SK-N-SH (cell line): ENCODE results near the gene ASTN2. TPM values are rescaled to one million over a fixed set of nuclear protein-coding genes. Genes with fewer than 3 reads are reported as not detected.

Experiments
- CTCF ChIA-PET: fragments of 300-600, 350-600 bp; formaldehyde crosslinking; extraction: SDS; loops from one replicate; lab custom pipeline; 2021; lab: Yijun Ruan, JAX
- POLR2A ChIA-PET: fragments of 350-600 bp; sonication (Branson Sonifier 250); formaldehyde crosslinking; extraction: SDS; loops from one replicate; lab custom pipeline; 2020; ENCODE audit warnings: antibody characterized with exemption, inconsistent platforms; lab: Yijun Ruan, JAX
- DNase-seq: peaks from one replicate; pipeline ENCODE4 v3.0.0; 2012
- H2AFZ ChIP-seq: fragments of 200-600 bp; sonication (generic); 2 replicates; pipeline ENCODE4 v1.8.1; 2016; ENCODE audit warnings: antibody characterized with exemption, mild to moderate bottlenecking, low read depth
- H3F3A ChIP-seq: fragments of 200-600 bp; sonication (generic); replicated peaks from 2 replicates; pipeline ENCODE3; 2016; ENCODE audit warnings: antibody characterized with exemption, mild to moderate bottlenecking; ENCODE audit not compliant: insufficient read depth
- H3K27ac ChIP-seq, 2 experiments: fragments of 200-500 bp in 1 of 2; fragments of 200-600 bp in 1 of 2; sonication (Bioruptor generic) in 1 of 2; sonication (generic), shearing (Covaris generic) in 1 of 2; 2 replicates each; pipeline versions ENCODE4 v1.5.1 to v1.6.1; 2014 to 2016; ENCODE audit warnings: low read depth in 2 of 2, inconsistent platforms in 1 of 2, low read length in 1 of 2, mild to moderate bottlenecking in 1 of 2, mixed read lengths in 1 of 2
- H3K27me3 ChIP-seq: fragments of 200-600 bp; sonication (generic), shearing (Covaris generic); 2 replicates; pipeline ENCODE4 v1.6.1; 2016; ENCODE audit warnings: mixed run types; ENCODE audit not compliant: insufficient read depth
- H3K36me3 ChIP-seq, 2 experiments: fragments of 200-500 bp in 1 of 2; fragments of 200-600 bp in 1 of 2; sonication (Bioruptor generic) in 1 of 2; sonication (generic) in 1 of 2; replicated peaks in 1 of 2; 2 replicates each; pipeline versions ENCODE3 to v1.5.1; 2014 to 2016; ENCODE audit warnings: low read length in 1 of 2, mild to moderate bottlenecking in 1 of 2; ENCODE audit not compliant: insufficient read depth in 2 of 2, control insufficient read depth in 1 of 2
- H3K4me1 ChIP-seq, 2 experiments: fragments of 200-500 bp in 1 of 2; fragments of 200-600 bp in 1 of 2; sonication (Bioruptor generic) in 1 of 2; sonication (generic), shearing (Covaris generic) in 1 of 2; 2 replicates each; pipeline versions ENCODE4 v1.5.1 to v1.6.1; 2014 to 2016; ENCODE audit warnings: low read depth in 1 of 2, low read length in 1 of 2, mixed run types in 1 of 2; ENCODE audit not compliant: insufficient read depth in 2 of 2, control insufficient read depth in 1 of 2
- H3K4me2 ChIP-seq: fragments of 200-600 bp; sonication (generic), shearing (Covaris generic); 2 replicates; pipeline ENCODE4 v1.6.1; 2017; ENCODE audit warnings: mixed run types
- H3K4me3 ChIP-seq, 2 experiments: fragments of 200-500 bp in 1 of 2; fragments of 200-600 bp in 1 of 2; sonication (Bioruptor generic) in 1 of 2; sonication (generic), shearing (Covaris generic) in 1 of 2; 2 replicates each; pipeline versions ENCODE4 v1.5.1 to v1.8.1; 2014 to 2016; ENCODE audit warnings: low read depth in 2 of 2, inconsistent platforms in 1 of 2, low read length in 1 of 2, mild to moderate bottlenecking in 1 of 2, mixed read lengths in 1 of 2, moderate library complexity in 1 of 2
- H3K79me2 ChIP-seq: fragments of 200-600 bp; sonication (generic); 2 replicates; pipeline ENCODE4 v1.8.1; 2017; ENCODE audit warnings: mild to moderate bottlenecking; ENCODE audit not compliant: insufficient read depth
- H3K9ac ChIP-seq: fragments of 200-600 bp; sonication (generic); 2 replicates; pipeline ENCODE4 v1.6.1; 2017; ENCODE audit warnings: mixed run types
- H3K9me2 ChIP-seq: fragments of 200-600 bp; sonication (generic); 2 replicates; pipeline ENCODE4 v1.6.1; 2017; ENCODE audit warnings: mixed run types
- H3K9me3 ChIP-seq: fragments of 200-600 bp; sonication (generic); 2 replicates; pipeline ENCODE4 v1.6.1; 2017; ENCODE audit warnings: mixed run types, mild to moderate bottlenecking, moderate library complexity
- H4K20me1 ChIP-seq: fragments of 200-600 bp; sonication (generic); 2 replicates; pipeline ENCODE4 v1.6.1; 2017; ENCODE audit warnings: mild to moderate bottlenecking, mixed run types; ENCODE audit not compliant: insufficient read depth
- GABPA ChIP-seq: IDR thresholded peaks from 2 replicates; pipeline ENCODE4 v1.4.0; 2012; ENCODE audit warnings: low read depth, mild to moderate bottlenecking
- JUND ChIP-seq: IDR thresholded peaks from 2 replicates; pipeline ENCODE4 v1.4.0; 2012
- MAX ChIP-seq: IDR thresholded peaks from 2 replicates; pipeline ENCODE4 v1.4.0; 2012; ENCODE audit warnings: low read depth
- NFIC ChIP-seq: IDR thresholded peaks from 2 replicates; pipeline ENCODE4 v1.4.0; 2012; ENCODE audit warnings: borderline replicate concordance
- NRF1 ChIP-seq: IDR thresholded peaks from 2 replicates; pipeline ENCODE4 v1.6.1; 2012; ENCODE audit warnings: low read depth, mild to moderate bottlenecking, low read length
- PBX3 ChIP-seq: IDR thresholded peaks from 2 replicates; pipeline ENCODE4; 2012
- POLR2AphosphoS5 ChIP-seq: IDR thresholded peaks from 2 replicates; pipeline ENCODE4 v1.6.1; 2012; ENCODE audit warnings: low read depth, low read length
- REST ChIP-seq: IDR thresholded peaks from 2 replicates; pipeline ENCODE4 v1.6.1; 2012; ENCODE audit warnings: mild to moderate bottlenecking, low read depth, low read length, moderate library complexity
- RFX5 ChIP-seq: IDR thresholded peaks from 2 replicates; pipeline ENCODE4 v1.6.1; 2012; ENCODE audit warnings: mild to moderate bottlenecking, improper control_type of control experiment, low read length
- TAF1 ChIP-seq: IDR thresholded peaks from 2 replicates; pipeline ENCODE4 v1.6.1; 2012; ENCODE audit warnings: low read depth, mild to moderate bottlenecking, low read length, moderate library complexity, borderline replicate concordance
- TCF12 ChIP-seq: IDR thresholded peaks from 2 replicates; pipeline ENCODE4 v1.4.0; 2012
- USF1 ChIP-seq: IDR thresholded peaks from 2 replicates; pipeline ENCODE4 v1.4.0; 2012; ENCODE audit warnings: low read depth, borderline replicate concordance
- USF2 ChIP-seq: fragments of 150-350 bp; IDR thresholded peaks from 2 replicates; pipeline ENCODE4 v1.6.1; 2017; ENCODE audit warnings: antibody characterized with exemption, low read length, low read depth, borderline replicate concordance
- YY1 ChIP-seq: IDR thresholded peaks from 2 replicates; pipeline ENCODE4 v1.4.0; 2012; ENCODE audit warnings: low read depth, mild to moderate bottlenecking
- WGBS: methylation state at CpG from one replicate; pipeline ENCODE4 v1.1.6; 2017; ENCODE audit warnings: low lambda C conversion rate; 5-methylcytosine and 5-hydroxymethylcytosine counted together
- polyA plus RNA-seq, 3 experiments: library from polyadenylated mRNA; depleted of rRNA; stranded (reverse); fragments of >200 nt; gene quantifications; 2 replicates each; pipeline ENCODE4 v1.2.3, GENCODE V29; 2012

ASTN2 gene
- polyA plus RNA-seq, 1 of the 3 experiments (the other 2 are of a cell fraction), result 6.6 TPM

GRCh38 chr9:116409638-116410037 lies 1005.2 kb downstream of the ASTN2 start:
- POLR2A ChIA-PET, result no interaction called here
- H3K9ac ChIP-seq, result no peak overlapping the region
- no peaks in the 10 kb centered on the region for H3K9me3 ChIP-seq
- H3K9me2 ChIP-seq, result no peaks in the 10 kb centered on the region
- CTCF ChIA-PET, result interaction anchor here (1.0 kb wide), 1 partner anchor 35 kb away, joined by 3 read pairs; no protein-coding TSS in a partner anchor
- no peak for DNase-seq
- H2AFZ ChIP-seq, result no peak overlapping the region
- no peak overlapping the region for H3K4me3 ChIP-seq
- H3F3A ChIP-seq, result peaks cover 7% of the 10 kb centered on the region
- no peak overlapping the region for H3K27ac ChIP-seq
- TF ChIP-seq PBX3 (no peak), NFIC (no peak), POLR2AphosphoS5 (no peak), MAX (no peak), GABPA (no peak), NRF1 (no peak), USF1 (no peak), TAF1 (no peak), JUND (no peak), RFX5 (no peak), USF2 (no peak), REST (no peak), YY1 (no peak), TCF12 (no peak)
- H3K36me3 ChIP-seq, result peaks cover 0 to 6% of the 10 kb centered on the region in 2 experiments
- H3K27me3 ChIP-seq, result no peaks in the 10 kb centered on the region
- H3K4me2 ChIP-seq, result no peak overlapping the region
- no peaks in the 10 kb centered on the region for H3K79me2 ChIP-seq
- WGBS, result 80% methylated on average over 6 of the region's 6 CpGs
- H3K4me1 ChIP-seq, result no peaks in the 10 kb centered on the region
- H4K20me1 ChIP-seq, result no peaks in the 10 kb centered on the region
